Measurements from ENCODE around the gene DDOST. TPM values are rescaled to one million over a fixed set of nuclear protein-coding genes. Genes with fewer than 3 reads are reported as not detected.
A peak's percentile ranks its signal among the peaks of the same experiment; 100 is the strongest.

The DDOST gene
- total and polyA plus RNA-seq, 3 experiments from 2014 or later = 191 to 280 (median 201) TPM

DNA sequence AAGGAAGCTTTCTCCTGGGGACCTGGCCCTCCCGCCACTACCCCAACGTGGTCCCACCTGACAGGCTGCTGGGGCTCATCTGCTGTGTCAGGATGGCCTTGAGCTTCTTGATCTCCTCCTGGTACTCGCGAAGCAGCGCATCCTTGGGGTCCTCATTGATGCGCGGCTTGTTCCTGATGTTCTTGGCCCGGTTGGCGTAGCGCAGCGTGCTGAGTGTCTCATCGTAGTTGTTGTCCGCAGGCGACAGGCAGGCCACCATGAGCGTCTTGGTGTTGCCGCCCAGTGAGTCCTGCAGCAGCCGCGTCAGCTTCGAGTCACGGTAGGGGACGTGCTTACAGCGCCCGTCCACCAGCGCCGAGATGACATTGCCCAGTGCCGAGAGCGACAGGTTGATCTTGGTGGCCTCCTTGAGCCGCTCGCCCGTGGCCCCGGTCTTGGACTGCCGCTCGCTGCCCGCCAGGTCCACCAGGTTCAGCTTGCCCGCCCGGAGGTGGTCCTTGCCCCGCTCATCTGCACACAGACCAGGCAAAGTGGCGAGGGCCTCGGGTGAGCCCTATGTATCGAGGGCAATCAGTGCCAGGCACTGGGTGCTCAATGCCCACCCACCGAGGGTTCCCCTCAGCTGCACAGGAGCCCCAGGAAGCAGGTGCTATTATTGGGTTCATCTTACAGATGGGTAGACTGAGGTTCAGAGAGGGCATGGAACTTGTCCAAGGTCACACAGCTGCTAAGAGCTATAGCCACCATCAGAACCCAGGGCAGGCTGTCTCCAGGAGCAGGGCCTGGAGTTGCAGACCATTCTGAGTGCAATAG, 43.4 kb upstream of the DDOST start:
- Mint-ChIP-seq H3K4me3 (no peak overlapping the region), H3K9me3 (no peaks in the 10 kb centered on the region), H3K27ac (no peak overlapping the region), H3K36me3 (peaks cover 0 to 1% (median 0%) of the 10 kb centered on the region in 3 donors), H3K4me1 (no peaks in the 10 kb centered on the region), H3K27me3 (no peaks in the 10 kb centered on the region)
- DNase-seq = no peak
- POLR2A ChIA-PET = no interaction called here
- H3K36me3 ChIP-seq (ENCODE audit: insufficient read depth, low read length) = no peaks in the 10 kb centered on the region
- H3K4me3 ChIP-seq (ENCODE audit: low read length) = no peak overlapping the region
- CTCF ChIA-PET = no interaction called here
- H3K27ac ChIP-seq (ENCODE audit: low read depth, low read length) = no peak overlapping the region
- H3K9me3 ChIP-seq (ENCODE audit: low read length) = no peaks in the 10 kb centered on the region
- H3K4me1 ChIP-seq (ENCODE audit: insufficient read depth, low read length) = no peaks in the 10 kb centered on the region
- no peaks in the 10 kb centered on the region for H3K27me3 ChIP-seq (ENCODE audit: insufficient read depth, low read length, poor library complexity, severe bottlenecking)

DNA sequence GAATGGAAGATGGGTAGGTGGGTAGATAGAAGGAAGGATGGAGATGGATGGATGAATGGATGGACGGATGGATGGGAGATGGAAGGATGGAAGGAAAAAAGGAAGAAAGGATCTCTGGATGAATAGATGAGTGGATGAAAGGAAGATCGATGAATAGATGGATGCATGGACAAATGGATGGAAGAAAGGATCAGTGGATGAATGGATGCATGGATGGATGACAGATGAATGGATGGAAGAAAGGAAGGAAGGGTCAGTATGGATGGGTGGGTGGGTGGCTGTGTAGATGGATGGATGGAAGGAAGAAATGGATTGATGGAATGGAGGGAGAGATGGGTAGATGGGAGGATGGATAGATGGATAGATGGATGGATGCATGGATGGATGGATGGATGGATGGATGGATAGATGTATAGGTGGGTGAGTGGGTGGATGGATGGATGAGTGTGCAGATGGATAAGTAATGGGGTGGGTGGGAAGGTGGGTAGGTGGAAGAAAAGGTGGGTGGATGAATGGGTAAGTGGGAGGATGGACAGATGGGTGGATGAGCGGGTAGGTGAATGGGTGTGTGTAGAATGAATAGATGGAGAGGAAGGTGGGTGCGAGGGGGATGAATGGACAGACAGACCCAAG, 42.1 kb upstream of the DDOST start:
- DNase-seq = no peak
- no peak overlapping the region for H3K27ac ChIP-seq (ENCODE audit: low read depth, low read length)
- H3K4me3 Mint-ChIP-seq = no peak overlapping the region
- H3K27me3 ChIP-seq (ENCODE audit: insufficient read depth, low read length, poor library complexity, severe bottlenecking) = no peaks in the 10 kb centered on the region
- H3K36me3 ChIP-seq (ENCODE audit: insufficient read depth, low read length) = no peaks in the 10 kb centered on the region
- no peaks in the 10 kb centered on the region for H3K4me1 Mint-ChIP-seq
- ChIA-PET POLR2A (no interaction called here), CTCF (no interaction called here)
- H3K36me3 Mint-ChIP-seq = peaks cover 0 to 1% (median 0%) of the 10 kb centered on the region in 3 donors
- no peak overlapping the region for H3K27ac Mint-ChIP-seq
- H3K4me3 ChIP-seq (ENCODE audit: low read length) = no peak overlapping the region
- H3K27me3 Mint-ChIP-seq = no peaks in the 10 kb centered on the region
- no peaks in the 10 kb centered on the region for H3K9me3 Mint-ChIP-seq
- H3K9me3 ChIP-seq (ENCODE audit: low read length) = no peaks in the 10 kb centered on the region
- no peaks in the 10 kb centered on the region for H3K4me1 ChIP-seq (ENCODE audit: insufficient read depth, low read length)

DNA sequence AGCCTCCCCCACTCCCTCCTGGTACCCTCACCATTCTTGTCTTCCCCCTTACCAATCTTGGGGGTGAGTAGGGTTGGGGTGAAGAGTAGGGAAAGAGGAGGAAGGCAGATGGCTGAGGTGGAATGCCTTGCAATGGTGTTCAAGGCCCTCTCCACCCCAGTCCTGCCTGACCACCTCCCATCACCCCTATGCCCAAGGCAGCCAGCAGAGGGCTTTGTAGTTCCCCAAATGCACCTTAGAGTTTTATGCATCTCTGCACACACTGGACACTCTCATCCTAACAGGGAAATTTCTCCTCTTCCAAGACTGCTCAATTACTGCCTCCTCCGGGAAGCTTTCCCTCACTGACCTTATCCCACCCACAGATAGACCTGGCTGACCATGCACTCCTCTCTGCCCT, 41.2 kb upstream of the DDOST start:
- no peak overlapping the region for H3K4me3 Mint-ChIP-seq
- no peaks in the 10 kb centered on the region for H3K4me1 Mint-ChIP-seq
- CTCF ChIA-PET = interaction anchor here (1.0 to 1.1 kb wide), 2 partner anchors 28 to 493 kb away, joined by 3 to 5 read pairs; no protein-coding TSS in a partner anchor

DNA sequence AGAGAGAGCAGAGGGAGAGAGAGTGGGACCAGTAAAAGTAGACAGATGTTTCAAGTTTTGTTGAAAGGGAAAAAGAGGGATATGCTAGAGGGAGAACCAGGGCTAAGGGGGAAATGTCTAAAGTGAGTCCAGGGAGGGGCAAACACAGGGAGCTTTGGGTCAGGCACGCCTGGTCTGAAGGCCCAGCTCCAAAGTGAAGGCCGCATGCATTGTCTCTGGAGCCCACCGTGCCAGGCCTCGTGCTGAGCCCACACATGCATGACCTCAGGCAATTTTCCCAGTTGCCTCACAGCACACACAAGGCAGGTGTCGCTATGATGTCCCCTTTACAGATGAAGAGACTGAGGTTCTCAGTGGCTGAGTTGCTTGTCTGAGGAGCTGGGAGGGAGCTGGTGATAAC, 40.7 kb upstream of the DDOST start:
- no peaks in the 10 kb centered on the region for H3K9me3 ChIP-seq (ENCODE audit: low read length)
- peaks cover 0 to 2% (median 2%) of the 10 kb centered on the region in 3 donors for H3K4me1 Mint-ChIP-seq
- no peak overlapping the region for H3K4me3 Mint-ChIP-seq
- no peaks in the 10 kb centered on the region for H3K36me3 ChIP-seq (ENCODE audit: insufficient read depth, low read length)
- H3K36me3 Mint-ChIP-seq = peaks cover 0 to 1% (median 0%) of the 10 kb centered on the region in 3 donors
- peaks cover 3% of the 10 kb centered on the region for H3K4me1 ChIP-seq (ENCODE audit: insufficient read depth, low read length)
- H3K27me3 Mint-ChIP-seq = no peaks in the 10 kb centered on the region
- POLR2A ChIA-PET = no interaction called here
- no peaks in the 10 kb centered on the region for H3K9me3 Mint-ChIP-seq
- CTCF ChIA-PET = interaction anchor here (1.0 to 1.1 kb wide), 2 partner anchors 29 to 494 kb away, joined by 3 to 5 read pairs; no protein-coding TSS in a partner anchor
- H3K27me3 ChIP-seq (ENCODE audit: insufficient read depth, low read length, poor library complexity, severe bottlenecking) = no peaks in the 10 kb centered on the region
- DNase-seq = no peak
- H3K4me3 ChIP-seq (ENCODE audit: low read length) = no peak overlapping the region
- H3K27ac ChIP-seq (ENCODE audit: low read depth, low read length) = no peak overlapping the region
- H3K27ac Mint-ChIP-seq = peak overlapping the region in 2 of 8 donors; percentile 21 to 87

More for the DNA sequence above, 41.2 kb upstream of the DDOST start:
- Histone ChIP-seq H3K27me3 (ENCODE audit: insufficient read depth, low read length, poor library complexity, severe bottlenecking) (no peaks in the 10 kb centered on the region), H3K9me3 (ENCODE audit: low read length) (no peaks in the 10 kb centered on the region), H3K36me3 (ENCODE audit: insufficient read depth, low read length) (no peaks in the 10 kb centered on the region), H3K4me3 (ENCODE audit: low read length) (no peak overlapping the region), H3K4me1 (ENCODE audit: insufficient read depth, low read length) (no peaks in the 10 kb centered on the region), H3K27ac (ENCODE audit: low read depth, low read length) (no peak overlapping the region)
- Mint-ChIP-seq H3K36me3 (peaks cover 0 to 1% (median 0%) of the 10 kb centered on the region in 3 donors), H3K27ac (no peak overlapping the region), H3K9me3 (no peaks in the 10 kb centered on the region), H3K27me3 (no peaks in the 10 kb centered on the region)
- DNase-seq = no peak
- POLR2A ChIA-PET = no interaction called here

DNA sequence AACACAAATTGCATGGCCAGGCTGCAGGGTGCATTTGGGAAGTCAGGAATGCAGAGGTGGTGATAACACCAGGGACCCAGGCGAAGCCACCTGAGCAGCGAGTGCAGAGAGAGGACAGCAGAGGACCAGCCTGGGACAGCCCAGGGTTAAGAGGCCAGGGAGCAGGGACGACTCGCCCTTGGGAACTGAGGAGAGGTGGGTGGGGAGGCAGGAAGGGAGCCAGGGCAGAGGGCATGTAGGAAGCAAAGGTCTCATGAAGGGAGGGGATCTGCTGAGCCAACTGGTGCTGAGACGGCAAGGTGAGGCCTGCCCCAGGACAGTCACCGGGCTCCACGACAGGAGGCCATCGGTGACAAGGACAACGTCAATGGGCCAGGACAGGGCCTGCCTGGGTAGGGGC, 40.3 kb upstream of the DDOST start:
- Histone ChIP-seq H3K9me3 (ENCODE audit: low read length) (no peaks in the 10 kb centered on the region), H3K4me3 (ENCODE audit: low read length) (no peak overlapping the region), H3K27ac (ENCODE audit: low read depth, low read length) (no peak overlapping the region), H3K4me1 (ENCODE audit: insufficient read depth, low read length) (peaks cover 3% of the 10 kb centered on the region), H3K27me3 (ENCODE audit: insufficient read depth, low read length, poor library complexity, severe bottlenecking) (no peaks in the 10 kb centered on the region), H3K36me3 (ENCODE audit: insufficient read depth, low read length) (no peaks in the 10 kb centered on the region)
- Mint-ChIP-seq H3K4me1 (peaks cover under 1 to 5% (median 3%) of the 10 kb centered on the region in 3 donors), H3K36me3 (peaks cover 0 to 1% (median 0%) of the 10 kb centered on the region in 3 donors), H3K4me3 (peak overlapping the region in 1 of 7 donors; percentile 63), H3K27ac (peak overlapping the region in 2 of 8 donors; percentile 21 to 87), H3K27me3 (no peaks in the 10 kb centered on the region), H3K9me3 (no peaks in the 10 kb centered on the region)
- POLR2A ChIA-PET = no interaction called here
- no peak for DNase-seq
- CTCF ChIA-PET = interaction anchor here (1.1 kb wide), 1 partner anchor 29 kb away, joined by 3 read pairs; no protein-coding TSS in a partner anchor

DNA sequence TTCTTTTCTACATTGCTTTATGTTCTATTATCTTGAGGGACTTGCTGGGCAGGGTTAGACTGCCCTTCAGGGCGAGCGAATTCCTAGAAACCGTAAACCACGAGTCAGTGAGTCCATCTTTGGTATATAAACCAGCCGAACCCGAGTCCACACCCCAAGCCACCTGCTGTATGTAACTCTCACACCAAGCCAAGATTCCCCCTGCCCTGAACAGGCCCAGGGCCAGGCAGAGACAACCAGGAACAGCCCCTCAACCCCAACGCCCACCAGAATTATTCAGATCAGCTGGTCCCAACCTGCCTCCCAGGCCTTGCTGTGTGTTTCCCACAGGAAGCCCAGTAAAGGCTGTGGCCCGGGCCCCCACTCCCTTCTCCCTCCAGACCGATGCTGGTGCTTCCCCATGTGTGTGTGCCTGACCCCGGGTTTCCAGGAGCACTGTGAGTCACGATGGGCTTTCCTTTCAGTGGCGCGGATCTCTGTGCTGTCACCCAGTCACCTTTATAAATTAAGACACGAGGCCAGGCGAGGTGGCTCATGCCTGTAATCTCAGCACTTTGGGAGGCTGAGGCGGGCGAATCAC, 39.6 kb upstream of the DDOST start:
- no peaks in the 10 kb centered on the region for H3K9me3 ChIP-seq (ENCODE audit: low read length)
- H3K27ac ChIP-seq (ENCODE audit: low read depth, low read length) = no peak overlapping the region
- no peak overlapping the region for H3K4me3 ChIP-seq (ENCODE audit: low read length)
- Mint-ChIP-seq H3K4me1 (peaks cover 6 to 10% (median 8%) of the 10 kb centered on the region in 3 donors), H3K27ac (no peak overlapping the region), H3K27me3 (peaks cover 0 to 2% of the 10 kb centered on the region in 2 donors), H3K36me3 (peaks cover 0 to 1% (median 0%) of the 10 kb centered on the region in 3 donors), H3K4me3 (no peak overlapping the region), H3K9me3 (no peaks in the 10 kb centered on the region)
- no peaks in the 10 kb centered on the region for H3K36me3 ChIP-seq (ENCODE audit: insufficient read depth, low read length)
- CTCF ChIA-PET = interaction anchor here (1.5 kb wide), 1 partner anchor 494 kb away, joined by 9 read pairs; no protein-coding TSS in a partner anchor
- POLR2A ChIA-PET = no interaction called here
- peaks cover 8% of the 10 kb centered on the region for H3K4me1 ChIP-seq (ENCODE audit: insufficient read depth, low read length)
- no peaks in the 10 kb centered on the region for H3K27me3 ChIP-seq (ENCODE audit: insufficient read depth, low read length, poor library complexity, severe bottlenecking)
- no peak for DNase-seq

DNA sequence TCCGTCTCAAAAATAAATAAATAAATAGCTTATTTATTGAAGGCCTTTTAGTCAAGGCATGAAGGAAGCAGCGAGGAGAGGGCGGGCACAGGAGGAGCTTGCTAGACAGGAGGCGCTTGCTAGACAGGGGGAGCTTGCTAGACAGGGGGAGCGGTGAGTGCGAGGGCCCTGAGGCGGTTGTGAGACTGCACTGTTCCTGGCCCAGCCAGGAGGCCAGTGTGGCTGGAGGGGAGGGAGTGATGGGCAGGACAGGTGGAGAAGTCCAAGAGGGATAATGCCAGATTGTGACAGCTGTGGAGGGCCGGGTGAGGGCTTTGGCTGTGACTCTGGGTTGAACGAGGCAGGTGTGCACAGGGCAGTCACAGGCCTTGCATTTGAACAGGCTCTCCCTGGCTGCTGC, 38.4 kb upstream of the DDOST start:
- Mint-ChIP-seq H3K36me3 (peaks cover 0 to 1% (median 0%) of the 10 kb centered on the region in 3 donors), H3K4me1 (peaks cover 6 to 10% (median 8%) of the 10 kb centered on the region in 3 donors), H3K4me3 (no peak overlapping the region)

More for the DNA sequence above, 38.4 kb upstream of the DDOST start:
- Histone ChIP-seq H3K27me3 (ENCODE audit: insufficient read depth, low read length, poor library complexity, severe bottlenecking) (no peaks in the 10 kb centered on the region), H3K27ac (ENCODE audit: low read depth, low read length) (no peak overlapping the region), H3K9me3 (ENCODE audit: low read length) (no peaks in the 10 kb centered on the region), H3K36me3 (ENCODE audit: insufficient read depth, low read length) (no peaks in the 10 kb centered on the region), H3K4me3 (ENCODE audit: low read length) (no peak overlapping the region), H3K4me1 (ENCODE audit: insufficient read depth, low read length) (peaks cover 8% of the 10 kb centered on the region)
- Mint-ChIP-seq H3K27ac (no peak overlapping the region), H3K27me3 (peaks cover 0 to 2% of the 10 kb centered on the region in 2 donors), H3K9me3 (no peaks in the 10 kb centered on the region)
- ChIA-PET CTCF (interaction anchor here (1.0 to 1.5 kb wide), 2 partner anchors 12 to 495 kb away, joined by 3 to 9 read pairs; no protein-coding TSS in a partner anchor), POLR2A (no interaction called here)
- no peak for DNase-seq

All from CD8-positive, alpha-beta memory T cell (primary cell).